ENCODE data around the gene CD244.

CD244 gene

GRCh38 chr1:160863774-160864131, 1.1 kb upstream of the CD244 start:
- TF ChIP-seq FOXM1 (IDR thresholded peaks at IDR 0.05; ENCODE audit: borderline replicate concordance, low read depth) (no peak), TEAD4 (IDR thresholded peaks at IDR 0.05) (no peak), YY1 (IDR thresholded peaks at IDR 0.05; ENCODE audit: low read depth) (no peak)
- TF ChIP-seq, protein P1, sequence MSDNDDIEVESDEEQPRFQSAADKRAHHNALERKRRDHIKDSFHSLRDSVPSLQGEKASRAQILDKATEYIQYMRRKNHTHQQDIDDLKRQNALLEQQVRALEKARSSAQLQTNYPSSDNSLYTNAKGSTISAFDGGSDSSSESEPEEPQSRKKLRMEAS (IDR thresholded peaks at IDR 0.05) = no peak

DNA sequence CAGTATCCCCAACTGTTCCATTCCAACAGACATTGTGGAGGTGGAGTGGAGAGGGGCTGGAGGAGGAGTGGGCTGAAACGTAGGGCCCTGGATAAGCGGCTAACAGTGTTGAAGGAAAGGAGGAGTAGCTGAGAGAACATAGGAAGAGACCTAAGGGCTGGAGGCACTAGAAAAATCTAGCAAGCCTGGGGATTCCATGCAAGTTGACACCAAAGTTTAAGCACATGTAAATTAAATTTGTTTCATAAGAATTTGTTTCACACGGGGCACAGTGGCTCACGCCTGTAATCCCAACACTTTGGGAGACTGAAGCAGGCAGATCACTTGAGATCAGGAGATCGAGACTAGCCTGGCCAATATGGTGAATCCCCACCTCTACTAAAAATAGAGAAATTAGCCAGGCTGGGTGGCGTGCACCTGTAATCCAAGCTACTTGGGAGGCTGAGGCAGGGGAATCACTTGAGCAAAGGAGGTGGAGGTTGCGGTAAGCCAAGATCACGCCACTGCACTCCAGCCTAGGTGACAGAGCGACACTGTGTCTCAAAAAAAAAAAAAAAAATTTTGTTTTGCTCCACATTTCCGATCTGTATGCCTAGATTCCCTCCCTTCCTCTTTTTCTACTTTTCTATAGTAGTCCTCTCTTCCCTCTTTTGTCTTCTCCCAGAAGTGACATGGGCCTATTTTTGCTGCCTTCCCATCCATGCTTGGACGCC, 530 bp upstream of the CD244 start:
- TF ChIP-seq TCF12 (IDR thresholded peaks at IDR 0.05; ENCODE audit: low read depth) = no peak
- TF ChIP-seq ZBTB7A (IDR thresholded peaks at IDR 0.05; ENCODE audit: low read depth) = no peak
- TF ChIP-seq CREB1 (IDR thresholded peaks at IDR 0.05; ENCODE audit: low read depth) = no peak
- no peak for TF ChIP-seq TAF1 (IDR thresholded peaks at IDR 0.05; ENCODE audit: low read depth)

- TF ChIP-seq TCF12 (IDR thresholded peaks at IDR 0.05; ENCODE audit: low read depth) = no peak
- TF ChIP-seq CEBPB (IDR thresholded peaks at IDR 0.05) = no peak
- TF ChIP-seq, protein P2, sequence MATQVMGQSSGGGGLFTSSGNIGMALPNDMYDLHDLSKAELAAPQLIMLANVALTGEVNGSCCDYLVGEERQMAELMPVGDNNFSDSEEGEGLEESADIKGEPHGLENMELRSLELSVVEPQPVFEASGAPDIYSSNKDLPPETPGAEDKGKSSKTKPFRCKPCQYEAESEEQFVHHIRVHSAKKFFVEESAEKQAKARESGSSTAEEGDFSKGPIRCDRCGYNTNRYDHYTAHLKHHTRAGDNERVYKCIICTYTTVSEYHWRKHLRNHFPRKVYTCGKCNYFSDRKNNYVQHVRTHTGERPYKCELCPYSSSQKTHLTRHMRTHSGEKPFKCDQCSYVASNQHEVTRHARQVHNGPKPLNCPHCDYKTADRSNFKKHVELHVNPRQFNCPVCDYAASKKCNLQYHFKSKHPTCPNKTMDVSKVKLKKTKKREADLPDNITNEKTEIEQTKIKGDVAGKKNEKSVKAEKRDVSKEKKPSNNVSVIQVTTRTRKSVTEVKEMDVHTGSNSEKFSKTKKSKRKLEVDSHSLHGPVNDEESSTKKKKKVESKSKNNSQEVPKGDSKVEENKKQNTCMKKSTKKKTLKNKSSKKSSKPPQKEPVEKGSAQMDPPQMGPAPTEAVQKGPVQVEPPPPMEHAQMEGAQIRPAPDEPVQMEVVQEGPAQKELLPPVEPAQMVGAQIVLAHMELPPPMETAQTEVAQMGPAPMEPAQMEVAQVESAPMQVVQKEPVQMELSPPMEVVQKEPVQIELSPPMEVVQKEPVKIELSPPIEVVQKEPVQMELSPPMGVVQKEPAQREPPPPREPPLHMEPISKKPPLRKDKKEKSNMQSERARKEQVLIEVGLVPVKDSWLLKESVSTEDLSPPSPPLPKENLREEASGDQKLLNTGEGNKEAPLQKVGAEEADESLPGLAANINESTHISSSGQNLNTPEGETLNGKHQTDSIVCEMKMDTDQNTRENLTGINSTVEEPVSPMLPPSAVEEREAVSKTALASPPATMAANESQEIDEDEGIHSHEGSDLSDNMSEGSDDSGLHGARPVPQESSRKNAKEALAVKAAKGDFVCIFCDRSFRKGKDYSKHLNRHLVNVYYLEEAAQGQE (IDR thresholded peaks at IDR 0.05; ENCODE audit: low read depth) = no peak
- no peak for TF ChIP-seq FOXM1 (IDR thresholded peaks at IDR 0.05; ENCODE audit: borderline replicate concordance, low read depth)
- no peak for TF ChIP-seq NFIC (IDR thresholded peaks at IDR 0.05)
- no peak for TF ChIP-seq ZBTB7A (IDR thresholded peaks at IDR 0.05; ENCODE audit: low read depth)
- TF ChIP-seq USF1 (IDR thresholded peaks at IDR 0.05) = no peak
- TF ChIP-seq TEAD4 (IDR thresholded peaks at IDR 0.05) = no peak
- no peak for TF ChIP-seq RAD21 (IDR thresholded peaks at IDR 0.05; ENCODE audit: low read depth)
- no peak for TF ChIP-seq EP300 (IDR thresholded peaks at IDR 0.05; ENCODE audit: borderline replicate concordance)
- TF ChIP-seq EGR1 (IDR thresholded peaks at IDR 0.05) = no peak
- no peak for TF ChIP-seq CREB1 (IDR thresholded peaks at IDR 0.05; ENCODE audit: low read depth)
- TF ChIP-seq TAF1 (IDR thresholded peaks at IDR 0.05; ENCODE audit: low read depth) = no peak
- TF ChIP-seq, protein P1 (IDR thresholded peaks at IDR 0.05) = no peak
Measured at GRCh38 chr1:160860840-160861505, 1.7 kb downstream of the CD244 start.

- TF ChIP-seq RAD21 (IDR thresholded peaks at IDR 0.05; ENCODE audit: low read depth) (no peak), TAF1 (IDR thresholded peaks at IDR 0.05; ENCODE audit: low read depth) (no peak), USF1 (IDR thresholded peaks at IDR 0.05) (no peak), YY1 (IDR thresholded peaks at IDR 0.05; ENCODE audit: low read depth) (no peak), CREB1 (IDR thresholded peaks at IDR 0.05; ENCODE audit: low read depth) (no peak), TEAD4 (IDR thresholded peaks at IDR 0.05) (no peak), ZBTB7A (IDR thresholded peaks at IDR 0.05; ENCODE audit: low read depth) (no peak), CEBPB (IDR thresholded peaks at IDR 0.05) (no peak), FOXM1 (IDR thresholded peaks at IDR 0.05; ENCODE audit: borderline replicate concordance, low read depth) (no peak)
- TF ChIP-seq, protein P2 (IDR thresholded peaks at IDR 0.05; ENCODE audit: low read depth) = no peak
Measured at GRCh38 chr1:160859166-160859565, 3.5 kb downstream of the CD244 start.

GRCh38 chr1:160858507-160858906, 4.2 kb downstream of the CD244 start:
- TF ChIP-seq USF1 (IDR thresholded peaks at IDR 0.05) = no peak
- no peak for TF ChIP-seq ZBTB7A (IDR thresholded peaks at IDR 0.05; ENCODE audit: low read depth)
- no peak for TF ChIP-seq CEBPB (IDR thresholded peaks at IDR 0.05)
- TF ChIP-seq TEAD4 (IDR thresholded peaks at IDR 0.05) = no peak
- TF ChIP-seq TCF12 (IDR thresholded peaks at IDR 0.05; ENCODE audit: low read depth) = no peak
- TF ChIP-seq CREB1 (IDR thresholded peaks at IDR 0.05; ENCODE audit: low read depth) = no peak
- TF ChIP-seq EGR1 (IDR thresholded peaks at IDR 0.05) = no peak
- TF ChIP-seq NFIC (IDR thresholded peaks at IDR 0.05) = no peak
- no peak for TF ChIP-seq EP300 (IDR thresholded peaks at IDR 0.05; ENCODE audit: borderline replicate concordance)
- TF ChIP-seq FOXM1 (IDR thresholded peaks at IDR 0.05; ENCODE audit: borderline replicate concordance, low read depth) = no peak
- TF ChIP-seq RAD21 (IDR thresholded peaks at IDR 0.05; ENCODE audit: low read depth) = no peak
- TF ChIP-seq, protein P1 (IDR thresholded peaks at IDR 0.05) = no peak
- TF ChIP-seq, protein P2 (IDR thresholded peaks at IDR 0.05; ENCODE audit: low read depth) = no peak
- no peak for TF ChIP-seq YY1 (IDR thresholded peaks at IDR 0.05; ENCODE audit: low read depth)
- no peak for TF ChIP-seq TAF1 (IDR thresholded peaks at IDR 0.05; ENCODE audit: low read depth)
